DLD1 (cell line): ENCODE results near the gene ADARB1.

Experiments used
- in situ Hi-C: cut with HindIII; loops from 2 replicates; pipeline ENCODE4 v1.10.0; 2017; ENCODE audit warnings: low sequenced_read_pairs

ADARB1 gene

DNA sequence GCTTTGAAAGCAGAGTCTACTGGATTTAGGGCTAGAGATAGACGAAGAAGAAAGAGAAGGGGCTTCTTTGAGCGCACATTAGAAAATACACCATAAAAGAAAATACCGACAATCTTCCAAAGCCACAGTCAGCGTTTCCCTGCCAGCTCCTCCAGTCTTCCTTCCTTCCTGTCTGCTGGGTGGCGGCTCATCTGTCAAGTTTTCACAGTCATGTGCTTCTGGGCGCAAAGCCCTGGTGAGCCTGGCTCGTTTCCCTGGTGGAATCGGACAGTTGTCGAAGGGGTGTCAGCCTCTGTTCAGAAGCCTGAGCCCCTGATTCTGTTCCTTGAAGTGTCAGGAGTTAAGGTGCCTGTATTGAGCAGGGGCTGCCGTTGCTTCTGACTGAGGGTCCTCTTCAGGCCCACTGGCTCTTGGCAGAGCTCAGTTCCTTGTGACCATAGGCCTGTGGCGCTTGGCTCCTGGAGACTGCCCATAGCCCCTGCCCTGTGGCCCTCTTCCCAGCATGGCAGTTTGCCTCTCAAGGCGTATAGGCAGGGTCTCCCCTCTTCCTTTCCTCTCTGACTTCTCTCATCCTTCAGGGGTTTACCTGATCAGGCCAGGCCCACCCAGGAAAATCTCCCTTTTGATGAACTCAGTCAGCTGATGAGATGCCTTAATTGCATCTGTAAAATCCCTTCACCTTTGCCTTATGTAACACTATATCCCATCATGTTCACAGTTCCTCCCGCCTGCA lies 58.6 kb downstream of the ADARB1 start:
- in situ Hi-C loops, result loop anchor here (25.0 kb wide), 2 partner anchors 204 to 329 kb away; no protein-coding TSS in a partner anchor

- in situ Hi-C loops, result loop anchor here (25.0 kb wide), 2 partner anchors 204 to 329 kb away; no protein-coding TSS in a partner anchor
Observed at GRCh38 chr21:45133574-45134278, 59.3 kb downstream of the ADARB1 start.

GRCh38 chr21:45134279-45135076 lies 60.1 kb downstream of the ADARB1 start:
- in situ Hi-C loops, result loop anchor here (25.0 kb wide), 2 partner anchors 203 to 328 kb away; no protein-coding TSS in a partner anchor

DNA sequence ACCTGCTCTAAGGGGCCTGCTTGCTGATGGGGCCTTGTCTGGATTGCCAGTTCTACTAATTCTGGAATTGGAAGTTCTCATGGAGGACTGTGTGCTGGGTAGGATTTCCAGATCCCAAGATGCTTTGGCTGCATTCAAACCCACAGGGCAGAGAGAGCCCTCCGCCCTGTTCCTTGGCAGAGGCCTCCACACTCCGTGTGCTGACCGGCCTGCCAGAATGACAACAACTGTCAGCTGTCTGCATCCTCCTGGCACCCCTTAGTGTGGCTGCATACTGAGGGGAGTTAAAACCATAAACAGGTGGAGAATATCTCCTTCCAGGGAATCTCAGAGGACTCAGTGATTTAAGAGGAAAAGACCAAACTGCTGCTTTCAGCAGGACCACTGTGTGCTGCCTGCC lies 60.7 kb downstream of the ADARB1 start:
- in situ Hi-C loops, result loop anchor here (25.0 kb wide), 2 partner anchors 202 to 327 kb away; no protein-coding TSS in a partner anchor

DNA sequence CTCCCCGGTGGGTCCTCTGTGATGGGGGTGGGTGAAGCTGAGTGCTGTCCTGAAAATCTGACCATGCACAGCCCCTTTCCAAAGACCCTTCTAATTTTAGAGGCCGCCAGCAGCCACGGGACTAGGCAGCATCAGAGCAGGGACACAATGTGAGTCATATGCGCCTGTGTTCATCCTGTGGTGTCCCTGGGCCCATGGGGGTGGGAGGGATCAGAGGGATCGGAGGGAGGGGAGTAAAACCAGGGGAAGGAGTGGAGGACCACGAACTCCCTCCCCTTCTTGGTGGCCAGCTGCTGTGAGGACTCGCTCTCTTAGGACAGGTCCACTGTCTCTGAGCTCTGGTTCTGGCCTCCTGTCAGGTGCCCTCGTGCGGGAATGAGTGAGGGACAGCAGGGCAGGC lies 61.5 kb downstream of the ADARB1 start:
- in situ Hi-C loops, result loop anchor here (25.0 kb wide), 2 partner anchors 201 to 326 kb away; no protein-coding TSS in a partner anchor

GRCh38 chr21:45136500-45136899 lies 62.1 kb downstream of the ADARB1 start:
- in situ Hi-C loops, result loop anchor here (25.0 kb wide), 2 partner anchors 201 to 326 kb away; no protein-coding TSS in a partner anchor

DNA sequence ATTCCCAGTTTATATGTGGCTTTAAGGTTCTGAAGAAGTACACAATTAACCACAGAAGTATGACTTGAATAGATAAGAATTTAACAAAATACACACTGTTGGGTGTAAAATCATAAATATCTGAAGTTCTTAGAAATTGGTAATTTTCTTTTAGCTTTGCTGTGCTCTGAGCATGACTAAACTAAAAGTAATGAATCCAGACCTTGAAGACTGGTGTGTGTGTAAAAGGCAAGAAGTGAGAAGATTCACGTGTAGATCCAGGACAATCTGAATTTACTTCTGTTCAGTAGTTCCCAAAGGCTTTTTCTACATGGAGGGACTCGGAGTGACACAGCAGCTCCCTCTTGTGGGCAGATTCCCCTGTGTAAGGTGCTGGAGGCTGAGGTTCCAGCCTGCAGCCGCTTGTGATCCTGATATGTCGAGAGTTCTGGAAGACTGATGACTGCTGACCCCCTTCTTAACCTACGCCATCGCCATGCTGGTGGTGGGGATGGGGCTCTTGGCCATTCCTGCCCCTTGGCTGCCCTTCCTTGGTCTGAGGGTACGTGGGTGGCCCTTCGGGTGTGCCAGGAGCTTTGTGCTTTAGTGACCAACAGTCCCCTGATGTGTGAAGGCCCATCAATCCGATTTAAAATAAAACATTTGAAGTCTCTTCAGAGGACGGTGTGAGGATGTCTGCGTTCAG lies 62.7 kb downstream of the ADARB1 start:
- in situ Hi-C loops, result loop anchor here (25.0 kb wide), 2 partner anchors 200 to 325 kb away; no protein-coding TSS in a partner anchor

DNA sequence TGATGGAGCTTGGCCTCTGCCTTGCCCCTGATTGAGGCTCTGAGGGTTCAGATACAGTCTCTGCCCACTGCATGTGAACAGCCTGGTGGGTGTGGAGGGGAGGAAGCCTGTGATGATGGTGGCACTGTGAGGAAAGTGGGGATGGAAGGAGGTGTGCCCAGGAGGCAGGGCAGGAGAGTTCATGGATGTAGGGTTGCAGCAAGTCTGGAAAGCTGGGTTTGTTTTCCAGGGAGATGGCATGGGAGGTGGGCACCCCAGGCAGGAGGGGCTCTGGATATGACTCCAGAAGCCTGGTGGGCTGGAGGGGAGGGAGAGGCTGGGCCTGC lies 63.2 kb downstream of the ADARB1 start:
- in situ Hi-C loops, result loop anchor here (25.0 kb wide), 2 partner anchors 200 to 325 kb away; no protein-coding TSS in a partner anchor

DNA sequence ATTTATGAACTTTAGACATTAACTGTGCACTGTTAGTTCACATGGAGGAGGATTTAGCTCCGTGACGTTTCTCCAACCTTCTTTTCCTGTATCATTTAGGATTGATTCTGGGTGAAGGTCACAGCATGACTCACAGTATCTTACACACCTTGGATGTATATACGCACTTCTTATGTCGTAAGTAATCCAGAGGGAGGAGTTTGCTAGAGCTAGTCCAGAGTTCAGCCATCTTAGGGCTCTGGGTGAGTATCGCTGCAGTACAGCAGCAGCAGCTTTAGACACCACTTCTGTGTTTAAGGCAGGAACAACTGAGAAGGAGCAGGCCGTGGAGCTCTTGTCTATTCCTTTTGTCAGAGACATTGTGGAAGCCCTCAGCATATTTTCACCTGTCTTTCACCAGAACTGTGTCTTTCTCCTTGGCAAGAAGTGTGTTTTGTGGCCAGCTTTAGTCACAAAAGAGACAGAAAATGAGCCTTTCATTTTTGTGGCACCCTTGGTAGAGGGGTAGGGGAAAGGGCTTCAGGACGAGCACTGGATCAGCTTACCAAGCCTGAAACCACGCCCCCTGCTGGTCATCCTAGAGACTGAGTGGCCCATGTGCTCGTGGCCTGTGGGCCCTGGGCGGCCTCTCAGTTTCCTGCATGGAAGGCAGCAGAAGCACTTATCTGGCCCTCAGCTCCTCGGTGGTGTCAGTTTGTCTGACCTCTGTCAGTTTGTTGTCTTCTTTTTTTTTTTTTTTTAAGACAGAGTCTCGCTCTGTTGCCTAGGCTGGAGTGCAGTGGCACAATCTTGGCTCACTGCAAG lies 64.0 kb downstream of the ADARB1 start:
- in situ Hi-C loops, result loop anchor here (25.0 kb wide), 2 partner anchors 199 to 324 kb away; no protein-coding TSS in a partner anchor

DNA sequence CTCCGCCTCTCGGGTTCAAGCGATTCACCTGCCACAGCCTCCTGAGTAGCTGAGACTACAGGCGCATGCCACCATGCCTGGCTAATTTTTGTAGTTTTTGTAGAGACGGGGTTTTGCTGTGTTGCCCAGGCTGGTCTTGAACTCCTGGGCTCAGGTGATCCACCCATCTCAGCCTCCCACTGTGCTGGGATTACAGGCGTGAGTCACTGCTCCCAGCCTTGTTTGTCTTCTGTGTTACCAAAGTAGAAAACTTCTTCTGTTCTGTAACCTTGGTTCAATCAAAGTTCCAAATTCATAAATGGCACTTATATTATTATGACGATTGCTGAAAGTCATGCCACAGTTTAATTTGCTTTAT lies 64.6 kb downstream of the ADARB1 start:
- in situ Hi-C loops, result loop anchor here (25.0 kb wide), 2 partner anchors 198 to 323 kb away; no protein-coding TSS in a partner anchor

- in situ Hi-C loops, result loop anchor here (25.0 kb wide), 2 partner anchors 198 to 323 kb away; no protein-coding TSS in a partner anchor
Observed at GRCh38 chr21:45139473-45139872, 65.1 kb downstream of the ADARB1 start.

- in situ Hi-C loops, result loop anchor here (25.0 kb wide), 2 partner anchors 197 to 322 kb away; no protein-coding TSS in a partner anchor
Observed at GRCh38 chr21:45140346-45140940, 66.1 kb downstream of the ADARB1 start.

GRCh38 chr21:45140944-45141343 lies 66.6 kb downstream of the ADARB1 start:
- in situ Hi-C loops, result loop anchor here (25.0 kb wide), 2 partner anchors 196 to 321 kb away; no protein-coding TSS in a partner anchor

GRCh38 chr21:45141507-45141906 lies 67.1 kb downstream of the ADARB1 start:
- in situ Hi-C loops, result loop anchor here (25.0 kb wide), 2 partner anchors 196 to 321 kb away; no protein-coding TSS in a partner anchor

- in situ Hi-C loops, result loop anchor here (25.0 kb wide), 2 partner anchors 195 to 320 kb away; no protein-coding TSS in a partner anchor
Observed at GRCh38 chr21:45142469-45143308, 68.3 kb downstream of the ADARB1 start.

- in situ Hi-C loops, result loop anchor here (25.0 kb wide), 2 partner anchors 193 to 318 kb away; no protein-coding TSS in a partner anchor
Observed at GRCh38 chr21:45143855-45144254, 69.5 kb downstream of the ADARB1 start.

DNA sequence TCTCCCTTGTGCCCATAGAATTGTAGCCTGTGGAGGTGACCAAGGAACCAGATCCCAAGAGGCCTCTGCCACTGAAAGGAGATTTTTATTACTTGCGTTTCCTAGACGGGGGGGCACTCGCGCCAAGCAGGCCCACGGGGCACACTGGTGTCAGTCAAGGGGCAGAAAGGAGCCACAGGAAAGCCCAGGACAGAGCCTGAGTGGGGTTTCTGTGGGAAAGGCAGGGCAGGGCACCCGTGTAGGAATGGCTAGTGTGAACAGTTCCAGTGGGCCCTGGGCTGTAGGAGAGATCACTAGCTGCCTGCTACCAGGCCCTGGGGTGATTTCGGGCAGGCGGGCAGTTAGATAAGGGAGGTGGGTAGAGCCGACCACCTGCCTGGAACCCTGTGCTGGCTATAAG lies 70.8 kb downstream of the ADARB1 start:
- in situ Hi-C loops, result loop anchor here (25.0 kb wide), 2 partner anchors 192 to 317 kb away; no protein-coding TSS in a partner anchor

- in situ Hi-C loops, result loop anchor here (25.0 kb wide), 2 partner anchors 191 to 316 kb away; no protein-coding TSS in a partner anchor
Observed at GRCh38 chr21:45145846-45146245, 71.5 kb downstream of the ADARB1 start.
